ENCODE data around the gene CLEC16A.

CLEC16A gene

DNA sequence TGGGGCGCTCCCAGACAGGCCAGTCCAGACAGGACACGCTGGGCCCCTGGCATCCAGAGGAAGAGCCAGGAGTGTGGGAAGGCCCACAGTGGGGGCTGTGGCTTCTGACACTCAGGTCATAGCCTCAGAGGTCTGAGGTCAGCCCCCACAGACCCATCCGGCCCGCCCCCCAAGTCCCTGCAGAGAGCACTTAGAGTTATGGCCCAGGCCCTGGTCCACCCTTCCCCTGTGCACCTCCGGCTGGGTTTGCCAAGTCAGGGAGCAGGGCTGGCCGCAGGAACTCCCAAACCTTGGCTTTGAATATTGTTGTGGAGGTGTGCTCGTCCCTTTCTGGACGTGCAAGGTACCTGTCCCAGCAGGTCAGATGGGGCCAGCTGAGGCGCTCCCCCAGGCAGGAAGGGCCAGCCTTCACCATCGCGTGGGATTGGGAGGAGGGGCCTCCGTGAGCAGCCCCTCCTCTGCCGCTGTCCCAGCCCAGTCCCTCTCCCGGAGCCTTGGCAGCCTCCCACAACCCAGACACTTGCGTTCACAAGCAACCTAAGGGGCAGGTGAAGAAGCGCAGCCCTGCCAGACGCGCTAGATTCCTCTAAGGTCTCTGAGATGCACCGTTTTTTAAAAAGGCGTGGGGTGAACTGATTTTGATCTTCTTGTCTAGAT lies 237.0 kb downstream of the CLEC16A start:
- DNase-seq (ENCODE audit: low spot score): no peak

DNA sequence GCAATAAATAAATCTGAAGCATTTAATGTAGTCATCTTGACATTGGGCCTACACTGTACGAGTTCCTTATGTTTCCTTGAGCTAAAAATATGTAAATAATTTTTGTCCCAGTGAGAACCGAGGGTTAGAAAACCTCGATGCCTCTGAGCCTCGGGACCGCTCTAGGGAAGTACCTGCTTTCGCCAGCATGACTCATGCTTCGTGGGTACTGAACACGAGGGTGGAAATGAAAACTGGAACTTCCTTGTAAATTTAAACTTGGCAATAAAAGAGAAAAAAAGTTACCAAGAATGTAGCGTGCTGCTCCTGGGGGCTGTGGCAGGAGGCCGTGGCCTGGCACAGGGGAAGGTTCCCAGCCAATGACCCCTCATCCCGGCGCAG lies 237.5 kb downstream of the CLEC16A start:
- no peak for DNase-seq (ENCODE audit: low spot score)

DNA sequence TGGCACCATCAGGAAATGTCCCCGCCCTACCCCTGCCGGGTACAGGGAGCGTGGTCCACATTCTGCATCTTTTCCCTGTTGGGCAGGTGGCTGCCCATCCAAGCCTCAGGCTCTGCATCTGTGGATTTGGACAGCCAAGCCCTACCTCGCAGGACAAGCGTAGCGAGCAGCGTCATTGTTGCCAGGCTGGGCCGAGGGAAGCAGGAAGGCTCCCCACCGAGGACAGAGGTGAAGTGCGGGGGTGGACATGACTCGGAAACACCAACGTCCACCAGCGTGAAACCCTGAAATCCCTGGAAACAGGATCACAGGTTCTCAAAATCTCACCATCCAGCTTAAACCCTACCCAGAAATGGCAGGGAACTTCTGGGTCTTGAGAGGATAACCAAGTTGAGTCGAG lies 238.0 kb downstream of the CLEC16A start:
- no peak for DNase-seq (ENCODE audit: low spot score)

DNA sequence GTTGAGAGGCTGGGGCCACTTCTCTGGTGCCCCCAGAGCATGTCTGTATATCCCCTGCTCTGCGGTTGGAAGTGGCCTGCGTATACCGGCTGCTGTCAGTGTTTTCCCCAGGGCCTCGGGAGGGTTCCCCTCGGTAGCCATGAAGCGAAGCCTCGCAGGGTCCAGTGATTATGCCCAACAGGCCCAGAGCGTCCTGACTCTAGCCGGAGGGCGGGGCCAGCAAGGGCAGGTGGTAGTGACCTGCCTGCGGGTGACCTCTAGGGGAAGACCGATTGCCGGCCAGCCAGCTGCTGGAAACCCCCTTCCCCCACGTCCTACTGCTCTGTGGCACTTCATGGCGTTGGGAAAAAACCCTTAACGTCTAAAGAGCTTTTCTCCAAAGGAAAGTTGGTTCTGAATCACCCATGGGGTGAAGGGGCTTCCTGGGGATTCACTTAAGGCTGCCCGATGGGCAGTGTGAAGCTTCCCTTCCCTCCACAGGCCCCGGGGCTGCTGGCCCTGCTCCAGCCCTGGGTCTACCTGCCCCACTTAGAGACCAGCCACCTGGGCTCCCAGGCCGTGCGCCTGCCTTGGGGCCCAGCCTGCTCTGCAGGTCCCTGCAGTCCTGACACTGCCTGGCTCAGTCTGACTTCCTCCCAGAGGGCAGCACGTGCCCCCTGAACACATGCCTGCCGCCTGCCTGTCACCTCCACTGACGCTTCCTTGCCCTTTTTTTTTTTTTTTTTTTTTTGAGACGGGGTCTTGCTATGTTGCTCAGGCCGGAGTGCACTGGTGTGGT lies 238.9 kb downstream of the CLEC16A start:
- peak; percentile 72 for DNase-seq (ENCODE audit: low spot score)

DNA sequence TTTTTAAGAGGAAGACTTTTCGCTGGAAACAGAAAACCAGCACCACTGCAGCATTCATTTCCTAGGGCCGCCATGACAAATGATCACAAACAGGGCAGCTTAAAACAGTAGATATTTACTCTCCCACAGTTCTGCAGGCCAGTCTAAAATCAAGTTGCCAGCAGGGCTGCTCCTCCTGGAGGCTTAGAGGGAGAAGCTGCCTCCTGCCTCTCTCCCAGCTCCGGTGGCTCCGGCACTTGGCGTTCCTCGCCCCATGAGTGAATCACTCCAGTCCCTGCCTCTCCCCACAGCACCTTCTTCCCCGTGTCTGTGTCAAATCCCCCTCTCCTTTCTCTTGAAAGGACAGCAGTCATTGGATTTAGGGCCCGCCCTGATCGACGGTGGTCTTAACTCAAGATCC lies 239.6 kb downstream of the CLEC16A start:
- no peak for DNase-seq (ENCODE audit: low spot score)

DNA sequence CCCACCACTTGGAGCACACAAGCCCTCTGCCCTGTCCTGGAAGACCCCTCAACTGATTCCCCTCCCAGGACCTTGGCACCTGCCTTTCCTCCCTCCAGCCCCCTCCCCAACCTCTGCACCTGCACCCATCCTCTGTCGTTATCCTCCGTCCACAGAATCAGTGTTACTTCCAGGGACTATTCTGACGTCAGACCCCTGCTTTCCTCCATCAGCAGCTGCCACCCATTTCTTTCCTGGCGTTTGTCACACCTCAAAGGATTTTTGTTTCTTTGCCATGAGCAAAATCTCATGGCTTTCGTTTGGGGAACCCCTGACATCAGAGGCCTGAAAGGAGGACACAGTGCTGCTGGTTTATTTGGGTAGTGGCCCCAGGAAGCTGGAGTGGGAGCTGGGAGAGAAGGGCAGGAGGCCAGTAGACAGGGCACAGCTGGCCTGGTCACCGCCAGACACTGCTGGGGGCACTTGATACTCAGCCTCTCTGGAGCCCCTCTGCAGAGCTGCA lies 243.2 kb downstream of the CLEC16A start:
- DNase-seq (ENCODE audit: low spot score): no peak

DNA sequence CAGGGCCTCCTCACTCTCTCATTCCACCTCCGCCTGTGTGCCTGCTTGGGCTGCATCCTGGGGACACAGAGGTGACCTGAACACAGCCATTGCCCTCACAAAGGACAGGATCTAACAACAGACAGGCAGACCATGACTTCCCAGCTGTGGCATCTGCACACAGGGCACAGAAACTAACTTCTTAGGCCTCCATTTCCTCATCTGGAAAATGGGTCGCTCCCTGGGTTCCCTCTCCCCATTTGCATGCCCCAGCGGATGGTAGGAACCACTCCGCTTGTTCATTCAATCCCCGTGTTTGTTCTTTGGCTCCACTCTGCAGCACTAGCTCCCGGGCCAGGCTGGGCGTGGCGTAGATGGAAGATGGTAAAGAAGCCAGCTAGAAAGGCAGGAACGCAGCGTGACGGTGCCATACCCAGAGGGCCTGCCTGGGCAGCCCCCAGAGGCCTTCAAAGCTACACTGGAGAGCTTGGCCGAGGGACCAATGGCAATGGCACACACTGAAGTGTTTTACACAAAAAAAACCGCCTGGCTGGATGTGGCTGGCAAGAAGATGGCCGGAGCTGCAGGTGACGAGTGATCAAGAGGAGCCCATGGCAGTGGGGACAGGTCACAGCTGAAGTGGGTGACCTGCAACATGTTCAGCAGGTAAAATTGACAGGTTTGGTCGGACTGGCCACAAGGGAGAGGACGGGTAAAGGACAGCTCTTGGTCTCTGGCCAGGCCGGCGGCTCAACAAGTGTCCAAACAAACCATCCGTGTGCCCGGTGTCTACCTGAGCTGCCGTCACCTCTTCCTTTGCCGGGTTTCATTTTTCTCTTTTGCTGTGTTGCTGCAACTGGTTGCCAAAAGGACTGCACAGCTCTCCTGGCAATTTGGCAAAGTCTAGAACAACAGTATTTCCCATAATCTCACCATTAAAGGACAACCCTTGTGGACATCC lies 244.7 kb downstream of the CLEC16A start:
- no peak for DNase-seq (ENCODE audit: low spot score)

DNA sequence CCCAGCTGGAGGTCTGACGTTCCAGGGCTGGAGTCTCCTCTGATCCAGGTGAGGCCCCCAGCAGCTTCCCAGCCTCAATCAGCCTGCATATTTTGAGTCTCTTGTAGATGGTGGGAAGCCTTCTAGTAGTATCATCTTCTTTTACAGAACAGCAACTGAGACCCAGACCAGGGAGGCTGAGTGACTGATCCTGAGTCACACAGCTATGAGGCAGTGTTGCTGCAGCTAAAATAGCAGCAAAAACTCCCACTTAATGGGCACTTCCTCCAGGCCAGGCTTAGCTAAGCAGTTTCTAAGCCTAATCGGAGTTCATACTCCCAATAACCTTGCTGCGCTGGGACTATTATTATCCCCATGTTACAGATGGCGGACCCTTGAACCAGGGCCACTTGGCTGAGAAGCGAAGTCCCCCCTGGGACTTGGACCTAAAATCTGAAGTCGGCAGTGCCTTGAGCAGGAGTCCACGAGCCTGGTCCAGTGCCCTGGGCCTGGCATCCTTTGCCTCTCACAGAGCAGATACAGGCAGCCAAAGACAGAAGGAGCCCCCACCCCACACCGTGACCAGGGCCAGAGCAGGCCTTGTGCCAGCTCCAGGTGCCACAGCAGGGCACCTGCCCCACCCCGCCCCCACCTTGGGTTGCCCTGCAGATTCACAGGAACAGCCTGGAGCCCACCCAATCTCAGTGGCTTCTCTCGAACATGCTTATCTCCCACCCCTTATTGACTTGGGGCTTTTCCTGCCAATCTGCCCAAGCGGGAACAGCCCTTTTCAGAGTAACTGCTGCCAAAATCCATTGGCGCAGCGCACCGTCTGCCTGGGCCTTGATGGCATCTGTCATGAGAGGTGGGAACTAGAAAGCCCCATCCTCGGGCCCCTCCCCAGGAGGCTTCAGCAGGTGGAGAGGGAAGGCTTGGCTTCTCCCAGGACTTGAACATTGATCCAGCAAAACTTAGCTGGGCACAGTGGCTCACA lies 246.5 kb downstream of the CLEC16A start:
- DNase-seq (ENCODE audit: low spot score): no peak

DNA sequence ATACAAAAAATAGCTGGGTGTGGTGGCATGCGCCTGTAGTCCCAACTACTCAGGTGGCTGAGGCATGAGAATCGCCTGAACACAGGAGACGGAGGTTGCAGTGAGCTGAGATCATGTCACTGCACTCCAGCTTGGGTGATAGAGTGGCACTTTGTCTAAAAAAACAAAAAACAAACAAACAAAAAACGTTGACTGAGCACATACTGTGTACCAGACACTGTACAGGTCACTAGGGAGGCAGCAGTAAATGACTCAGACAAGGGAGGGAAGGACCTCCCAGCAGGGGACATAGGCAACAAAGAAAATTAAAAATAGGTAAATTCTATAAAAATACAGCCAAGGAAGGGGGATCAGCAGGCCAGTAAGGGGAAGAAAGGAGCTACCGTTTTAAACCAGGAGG lies 247.3 kb downstream of the CLEC16A start:
- no peak for DNase-seq (ENCODE audit: low spot score)

DNA sequence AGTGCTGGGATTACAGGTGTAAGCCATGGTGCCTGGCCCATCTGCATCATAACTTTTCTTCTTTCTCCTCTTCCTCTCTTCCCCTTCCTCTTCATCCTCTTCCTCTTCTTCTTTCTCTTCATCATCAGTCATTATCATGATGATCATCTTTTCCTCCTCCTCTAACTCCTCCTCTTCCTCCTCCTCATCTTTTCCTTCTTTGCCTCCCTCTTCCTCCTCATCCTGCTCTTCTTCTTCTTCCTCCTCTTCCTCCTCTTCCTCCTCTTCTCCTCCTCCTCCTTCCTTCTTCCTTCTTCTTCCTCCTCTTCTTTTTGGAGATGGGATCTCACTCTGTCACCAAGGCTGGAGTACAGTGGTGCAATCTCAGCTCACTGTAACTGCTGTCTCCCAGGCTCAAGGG lies 249.1 kb downstream of the CLEC16A start:
- DNase-seq (ENCODE audit: low spot score): no peak

DNA sequence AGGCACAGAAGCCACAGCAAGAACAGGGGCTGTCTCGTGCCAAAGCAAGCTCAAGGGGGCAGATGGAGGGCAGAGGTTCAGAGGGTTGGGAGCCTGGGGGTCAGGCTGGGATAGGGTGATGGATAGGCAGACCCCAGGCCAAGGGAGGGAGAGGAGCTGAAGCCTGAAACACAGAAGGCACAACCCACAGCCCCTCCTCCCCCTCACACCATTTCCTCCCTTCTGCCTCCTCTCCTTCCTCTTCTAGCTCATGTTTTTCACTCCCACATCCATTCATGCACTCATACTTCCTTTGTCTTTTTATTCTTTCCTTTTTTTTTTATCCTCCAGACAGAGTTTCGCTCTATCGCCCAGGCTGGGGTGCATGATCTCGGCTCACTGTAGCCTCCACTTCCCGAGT lies 250.5 kb downstream of the CLEC16A start:
- DNase-seq (ENCODE audit: low spot score): no peak

DNA sequence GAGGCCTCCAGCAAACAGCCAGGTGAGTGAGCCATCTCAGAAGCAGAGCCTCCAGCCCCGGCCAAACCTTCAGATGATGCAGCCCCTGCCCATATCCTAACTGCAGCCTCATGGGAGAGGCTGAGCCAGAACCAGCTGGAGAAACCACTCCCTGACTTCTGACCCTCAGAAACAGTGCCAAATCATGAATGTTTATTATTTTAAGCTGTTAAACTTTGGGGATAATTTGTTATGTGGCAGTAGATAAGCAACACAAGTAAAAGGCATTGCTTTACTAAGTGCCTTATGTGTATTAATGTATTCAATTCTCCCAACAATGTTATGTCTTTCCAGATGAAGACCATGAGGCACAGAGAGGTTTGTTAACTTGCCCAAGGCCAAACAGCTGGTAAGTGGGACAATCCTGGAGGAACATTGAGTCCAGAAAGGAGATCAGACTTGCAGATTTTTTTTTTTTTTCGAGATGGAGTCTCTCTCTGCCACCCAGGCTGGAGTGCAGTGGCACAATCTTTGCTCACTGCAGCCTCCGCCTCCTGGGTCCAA lies 252.0 kb downstream of the CLEC16A start:
- DNase-seq (ENCODE audit: low spot score): no peak

DNA sequence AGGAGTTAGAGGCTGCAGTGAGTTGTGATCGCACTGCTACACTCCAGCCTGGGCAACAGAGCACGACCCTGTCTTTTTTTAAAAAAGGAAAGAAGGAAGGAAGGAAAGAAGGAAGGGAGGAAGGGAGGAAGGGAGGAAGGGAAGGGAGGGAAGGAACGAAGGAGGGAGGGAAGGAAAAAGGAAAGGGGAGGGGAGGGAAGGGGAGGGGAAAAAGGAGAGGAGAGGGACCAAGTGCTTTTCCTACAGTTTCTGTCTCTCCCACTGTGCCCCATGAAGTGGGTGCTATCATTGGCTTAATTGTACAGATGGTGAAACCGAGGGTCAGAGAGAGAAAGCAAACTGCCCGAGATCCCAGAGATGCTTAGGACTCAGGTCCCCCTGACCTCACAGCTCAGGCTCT lies 254.0 kb downstream of the CLEC16A start:
- no peak for DNase-seq (ENCODE audit: low spot score)

DNA sequence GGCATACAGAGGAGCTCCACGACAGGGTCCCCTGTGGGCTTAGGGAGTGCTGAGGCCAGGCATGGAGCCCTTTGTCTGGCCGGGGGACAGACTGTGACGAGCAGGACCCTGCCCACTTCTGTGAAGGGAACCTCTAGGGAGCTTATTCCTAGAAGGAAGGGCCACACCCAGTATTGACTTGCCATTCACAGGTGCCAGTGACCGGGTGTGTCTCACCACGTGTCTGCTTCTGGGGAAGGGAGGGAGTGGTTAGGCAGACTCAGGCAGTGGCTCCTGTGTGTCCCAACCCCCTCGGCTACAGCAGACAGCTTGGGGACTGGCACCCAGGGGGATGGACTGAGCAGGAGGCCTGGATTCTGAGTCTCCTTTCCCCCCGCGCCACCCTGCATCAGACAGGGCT lies 254.5 kb downstream of the CLEC16A start:
- DNase-seq (ENCODE audit: low spot score): no peak

DNA sequence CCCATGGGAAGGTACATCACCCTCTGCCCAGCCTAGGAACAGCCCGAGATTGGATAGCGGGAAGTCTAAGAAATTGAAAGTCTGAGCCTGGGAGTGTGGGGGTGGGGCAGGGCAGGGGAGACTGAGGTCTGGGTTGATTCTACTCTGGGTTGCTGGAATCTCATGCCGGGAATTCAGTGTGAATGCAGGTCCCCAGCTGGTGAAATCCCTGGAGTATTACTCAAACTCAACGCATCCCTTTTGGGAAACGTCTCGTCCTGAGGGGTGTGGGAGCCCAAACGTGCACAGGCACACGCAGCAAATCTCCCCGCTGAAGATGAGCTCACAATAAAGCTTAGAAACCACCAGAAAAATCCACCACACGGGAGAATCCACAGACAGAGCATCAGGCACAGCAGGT lies 256.2 kb downstream of the CLEC16A start:
- no peak for DNase-seq (ENCODE audit: low spot score)

DNA sequence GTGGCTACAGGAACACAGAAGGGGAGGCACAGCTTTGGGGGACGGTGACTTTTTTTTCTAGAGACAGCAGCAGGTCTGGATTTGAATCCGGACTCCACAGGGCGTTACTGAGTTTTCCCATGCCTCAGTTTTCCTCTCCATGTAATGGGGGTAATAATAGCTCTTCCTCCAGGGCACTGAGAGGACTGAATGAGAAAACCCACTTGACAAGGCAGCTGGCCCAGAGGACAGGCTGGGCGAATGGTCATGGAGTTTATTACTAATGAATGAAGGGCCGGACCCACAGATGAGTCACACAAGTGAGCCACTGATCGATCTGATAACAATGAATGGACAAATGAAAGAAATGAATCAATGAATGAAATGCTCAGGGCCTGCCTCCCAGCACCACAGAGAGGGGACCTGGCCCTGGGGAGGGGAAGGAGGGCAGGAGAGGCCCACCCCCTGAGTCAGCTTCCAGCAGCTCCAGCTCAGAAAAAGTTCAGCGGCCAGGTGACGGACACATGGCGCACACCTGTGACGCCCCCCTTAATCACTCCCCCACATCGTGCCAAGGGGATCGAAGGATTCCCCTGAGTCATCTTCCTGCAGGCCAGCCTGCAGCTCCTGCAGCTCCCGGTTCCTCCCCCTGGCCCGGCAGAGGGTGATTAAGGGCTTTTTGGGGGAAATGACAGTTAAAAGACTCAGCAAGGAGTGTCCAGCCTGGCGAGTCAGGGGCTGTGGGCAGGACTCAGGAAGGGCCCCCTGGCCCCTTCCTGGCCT lies 257.3 kb downstream of the CLEC16A start:
- DNase-seq (ENCODE audit: low spot score): peak; percentile 69

DNA sequence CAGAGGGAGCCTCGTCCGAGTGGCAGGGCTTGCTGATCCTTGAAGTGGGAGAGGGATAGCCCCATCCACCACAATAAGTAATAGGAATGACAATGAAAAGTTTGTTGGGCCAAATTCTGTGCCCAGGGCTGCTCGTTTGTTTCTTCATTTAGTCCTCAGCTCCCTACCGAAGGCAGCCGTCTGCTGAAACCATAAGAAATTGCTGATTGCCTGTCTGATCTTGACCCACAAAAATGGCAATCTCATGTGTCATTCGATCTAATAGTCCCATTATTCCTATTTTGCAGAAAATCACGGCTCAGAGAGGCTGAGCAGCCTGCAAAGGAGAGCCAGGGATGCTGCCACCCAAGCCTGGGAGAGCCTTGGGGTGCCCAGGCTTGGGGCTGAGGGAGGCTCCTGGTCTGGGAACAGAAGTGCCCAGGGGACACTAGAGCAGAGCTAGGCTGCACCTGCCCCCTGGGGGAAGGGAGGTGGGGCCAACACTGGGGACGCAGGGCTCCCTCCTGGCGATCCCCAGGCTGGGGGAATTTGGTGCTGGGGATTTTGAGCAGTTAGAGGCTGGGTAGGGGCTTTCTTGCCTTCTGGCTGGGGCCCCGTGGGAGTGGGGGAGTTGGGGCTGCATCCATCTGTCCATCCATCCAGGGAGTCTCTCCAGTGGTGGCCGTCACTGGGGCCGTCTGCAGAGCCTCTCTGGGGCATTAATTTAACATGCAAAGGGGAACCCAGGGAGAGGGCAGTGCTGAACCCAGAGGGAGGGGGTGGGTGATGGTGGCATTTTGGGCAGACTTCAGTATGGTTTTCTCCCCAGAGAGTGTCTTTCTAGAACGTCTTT lies 258.1 kb downstream of the CLEC16A start:
- no peak for DNase-seq (ENCODE audit: low spot score)

DNA sequence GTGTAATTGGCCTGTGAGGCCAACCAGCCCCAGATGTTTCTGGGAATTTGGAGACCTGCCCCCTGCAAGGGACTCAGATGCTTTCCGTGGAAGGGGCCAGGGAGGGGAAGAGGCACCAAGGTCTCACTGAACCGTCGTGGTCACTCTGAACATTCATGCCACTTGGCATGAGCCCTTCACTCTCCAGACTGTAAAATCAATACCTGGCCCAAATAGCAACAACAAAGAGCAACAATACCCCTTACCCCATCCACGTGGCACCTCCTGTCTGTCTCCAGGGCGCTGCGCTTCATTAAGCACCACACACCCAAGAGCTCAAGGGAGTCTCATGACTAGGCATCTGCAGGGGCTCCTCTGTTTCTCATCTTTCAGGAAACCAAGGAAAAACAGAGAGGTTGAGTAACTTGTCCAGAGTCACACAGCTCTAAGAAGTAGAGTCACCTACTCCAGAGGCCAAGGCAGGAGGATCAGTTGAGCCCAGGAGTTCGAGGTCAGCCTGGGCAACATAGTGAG lies 258.8 kb downstream of the CLEC16A start:
- no peak for DNase-seq (ENCODE audit: low spot score)

DNA sequence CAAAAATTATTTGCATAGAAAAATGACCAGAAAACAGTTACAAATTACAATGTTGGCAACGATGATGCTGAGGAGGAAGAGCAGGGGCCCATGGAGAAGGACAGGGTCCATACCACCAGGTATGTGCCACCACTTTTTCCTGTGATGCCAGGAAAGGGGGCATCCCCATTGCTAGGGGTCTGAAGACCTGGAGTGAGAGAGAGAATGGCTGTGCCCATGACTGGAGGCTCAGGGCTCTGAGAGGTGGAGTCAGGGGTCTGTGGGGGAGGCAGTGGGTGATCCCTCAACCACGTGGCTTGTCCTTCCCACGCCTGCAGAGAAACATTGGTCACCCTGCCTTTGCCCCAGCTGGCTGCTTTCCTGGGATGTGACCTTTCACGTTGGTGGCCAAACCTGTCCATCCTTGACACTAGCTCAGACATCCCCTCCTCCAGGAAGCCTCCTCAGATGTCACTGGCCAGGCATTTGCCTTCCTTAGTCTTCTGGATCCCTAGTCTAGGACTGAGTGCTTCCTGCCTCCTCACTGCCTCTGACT lies 260.2 kb downstream of the CLEC16A start:
- no peak for DNase-seq (ENCODE audit: low spot score)
